ENCODE measurements around the gene RAB25.

The RAB25 gene

DNA sequence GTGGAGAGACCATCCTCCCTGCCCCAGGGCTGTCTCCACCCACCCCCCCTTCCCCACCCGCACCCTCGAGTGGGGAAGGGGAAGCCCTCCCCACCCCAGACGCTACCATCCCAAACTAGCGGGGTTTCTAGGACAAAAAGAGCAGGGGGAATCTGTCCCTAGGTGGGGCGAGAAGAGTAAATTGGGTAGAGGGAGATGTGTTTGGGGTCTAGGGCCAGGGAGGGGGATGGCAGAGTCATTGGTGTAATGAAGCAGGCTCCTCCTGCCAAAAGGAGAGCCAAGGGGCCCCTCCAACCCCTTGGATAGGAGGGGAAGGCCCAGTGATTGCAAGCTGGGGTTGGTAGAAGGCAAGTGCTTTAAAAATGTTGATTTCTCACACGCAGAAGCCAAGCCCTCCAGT, 11.3 kb downstream of the RAB25 start:
- WGBS (ENCODE audit: extremely low coverage, insufficient coverage, insufficient read length): no CpG with 5 or more reads among the region's 6 CpGs
- Histone ChIP-seq H3K27me3 (ENCODE audit: insufficient read depth, low read length) (no peaks in the 10 kb centered on the region), H3K4me1 (ENCODE audit: control insufficient read depth in 1 of 2, insufficient read depth in 2 of 2, low read length in 2 of 2) (peaks cover 6 to 13% of the 10 kb centered on the region in 2 experiments)

GRCh38 chr1:156073110-156073687, 12.2 kb downstream of the RAB25 start:
- H2BK12ac ChIP-seq (ENCODE audit: low read length): no peak overlapping the region
- no peak overlapping the region for H3K4ac ChIP-seq (ENCODE audit: low read depth, low read length)
- no peak overlapping the region for H4K8ac ChIP-seq (ENCODE audit: low read depth, low read length)
- H3K18ac ChIP-seq (ENCODE audit: low read length): no peak overlapping the region
- peaks cover 2% of the 10 kb centered on the region for H3K79me2 ChIP-seq (ENCODE audit: control insufficient read depth, insufficient read depth, low read length, poor library complexity)
- no peaks in the 10 kb centered on the region for H3K79me1 ChIP-seq (ENCODE audit: low read length)
- no peak overlapping the region for H2AK5ac ChIP-seq (ENCODE audit: low read length)
- no peak overlapping the region for H2AFZ ChIP-seq (ENCODE audit: insufficient read depth, low read length, poor library complexity)
- no peak overlapping the region for H4K91ac ChIP-seq (ENCODE audit: low read depth, low read length)
- H3K4me3 ChIP-seq (ENCODE audit: low read depth, low read length): no peak overlapping the region
- WGBS (ENCODE audit: extremely low coverage, insufficient coverage, insufficient read length): no CpG with 5 or more reads among the region's 1 CpG
- H3K14ac ChIP-seq (ENCODE audit: low read length): no peak overlapping the region
- no peak overlapping the region for H2BK120ac ChIP-seq (ENCODE audit: insufficient read depth, low read length, poor library complexity)
- no peak overlapping the region for H3K23ac ChIP-seq (ENCODE audit: low read length)
- H3K36me3 ChIP-seq (ENCODE audit: control insufficient read depth in 1 of 2, insufficient read depth in 2 of 2, low read length in 2 of 2): peaks cover 53 to 61% of the 10 kb centered on the region in 2 experiments
- H3K27ac ChIP-seq (ENCODE audit: low read depth, low read length): no peak overlapping the region
- H2BK5ac ChIP-seq (ENCODE audit: low read depth, low read length, poor library complexity): no peak overlapping the region
- H3K4me1 ChIP-seq (ENCODE audit: control insufficient read depth in 1 of 2, insufficient read depth in 2 of 2, low read length in 2 of 2): peaks cover 8 to 17% of the 10 kb centered on the region in 2 experiments
- no peak overlapping the region for H3K9ac ChIP-seq (ENCODE audit: low read length)
- no peak overlapping the region for H3K4me2 ChIP-seq (ENCODE audit: low read length)
- H4K12ac ChIP-seq (ENCODE audit: low read depth, low read length): no peak overlapping the region
- no peak for DNase-seq
- H3K27me3 ChIP-seq (ENCODE audit: insufficient read depth, low read length): no peaks in the 10 kb centered on the region
- H3K9me3 ChIP-seq (ENCODE audit: insufficient read depth, low read depth, low read length): peaks cover 6% of the 10 kb centered on the region

More for the DNA sequence above, 11.3 kb downstream of the RAB25 start:
- no peak overlapping the region for H2BK120ac ChIP-seq (ENCODE audit: insufficient read depth, low read length, poor library complexity)
- no peak overlapping the region for H2BK5ac ChIP-seq (ENCODE audit: low read depth, low read length, poor library complexity)
- H2BK12ac ChIP-seq (ENCODE audit: low read length): no peak overlapping the region
- H3K4me2 ChIP-seq (ENCODE audit: low read length): no peak overlapping the region
- peaks cover 52 to 59% of the 10 kb centered on the region in 2 experiments for H3K36me3 ChIP-seq (ENCODE audit: control insufficient read depth in 1 of 2, insufficient read depth in 2 of 2, low read length in 2 of 2)
- DNase-seq: no peak
- H4K8ac ChIP-seq (ENCODE audit: low read depth, low read length): no peak overlapping the region
- H3K79me2 ChIP-seq (ENCODE audit: control insufficient read depth, insufficient read depth, low read length, poor library complexity): no peaks in the 10 kb centered on the region
- H3K9me3 ChIP-seq (ENCODE audit: insufficient read depth, low read depth, low read length): peaks cover 3% of the 10 kb centered on the region
- H3K27ac ChIP-seq (ENCODE audit: low read depth, low read length): no peak overlapping the region
- H3K4me3 ChIP-seq (ENCODE audit: low read depth, low read length): no peak overlapping the region
- H2AK5ac ChIP-seq (ENCODE audit: low read length): no peak overlapping the region
- no peak overlapping the region for H4K12ac ChIP-seq (ENCODE audit: low read depth, low read length)
- no peak overlapping the region for H3K9ac ChIP-seq (ENCODE audit: low read length)
- no peak overlapping the region for H3K18ac ChIP-seq (ENCODE audit: low read length)
- H3K14ac ChIP-seq (ENCODE audit: low read length): no peak overlapping the region
- H3K23ac ChIP-seq (ENCODE audit: low read length): no peak overlapping the region
- H2AFZ ChIP-seq (ENCODE audit: insufficient read depth, low read length, poor library complexity): no peak overlapping the region
- no peak overlapping the region for H4K91ac ChIP-seq (ENCODE audit: low read depth, low read length)
- H3K79me1 ChIP-seq (ENCODE audit: low read length): no peaks in the 10 kb centered on the region
- no peak overlapping the region for H3K4ac ChIP-seq (ENCODE audit: low read depth, low read length)

DNA sequence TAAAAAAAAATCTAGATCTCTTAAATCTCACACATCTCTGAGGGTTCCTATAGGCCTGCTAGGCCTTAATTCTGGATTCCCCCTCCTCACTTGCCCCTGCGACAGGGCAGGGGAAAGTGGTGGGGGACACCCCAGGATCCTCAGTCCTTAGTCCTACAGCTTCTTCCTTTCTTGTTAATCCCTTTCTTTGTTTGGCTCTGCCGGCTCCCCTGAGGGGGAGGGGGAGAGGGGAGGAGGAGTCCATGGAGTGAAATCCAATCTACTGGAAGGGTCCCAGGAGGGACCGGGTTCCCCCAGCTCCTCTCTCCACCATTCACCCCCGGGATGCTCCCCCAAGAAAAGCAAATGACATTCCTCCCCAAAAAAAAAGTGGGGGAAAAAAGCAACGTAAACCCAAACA, 12.8 kb downstream of the RAB25 start:
- Histone ChIP-seq H4K8ac (ENCODE audit: low read depth, low read length) (no peak overlapping the region), H2BK12ac (ENCODE audit: low read length) (no peak overlapping the region), H3K4me3 (ENCODE audit: low read depth, low read length) (no peak overlapping the region), H2BK5ac (ENCODE audit: low read depth, low read length, poor library complexity) (no peak overlapping the region), H3K14ac (ENCODE audit: low read length) (no peak overlapping the region), H2AFZ (ENCODE audit: insufficient read depth, low read length, poor library complexity) (no peak overlapping the region), H3K4ac (ENCODE audit: low read depth, low read length) (no peak overlapping the region), H3K9me3 (ENCODE audit: insufficient read depth, low read depth, low read length) (peaks cover 6% of the 10 kb centered on the region), H3K36me3 (ENCODE audit: control insufficient read depth in 1 of 2, insufficient read depth in 2 of 2, low read length in 2 of 2) (peaks cover 50 to 62% of the 10 kb centered on the region in 2 experiments), H3K18ac (ENCODE audit: low read length) (no peak overlapping the region), H4K91ac (ENCODE audit: low read depth, low read length) (no peak overlapping the region), H3K4me2 (ENCODE audit: low read length) (no peak overlapping the region), H3K27me3 (ENCODE audit: insufficient read depth, low read length) (no peaks in the 10 kb centered on the region), H4K12ac (ENCODE audit: low read depth, low read length) (no peak overlapping the region), H2BK120ac (ENCODE audit: insufficient read depth, low read length, poor library complexity) (no peak overlapping the region), H2AK5ac (ENCODE audit: low read length) (no peak overlapping the region), H3K4me1 (ENCODE audit: control insufficient read depth in 1 of 2, insufficient read depth in 2 of 2, low read length in 2 of 2) (peaks cover 8 to 17% of the 10 kb centered on the region in 2 experiments), H3K9ac (ENCODE audit: low read length) (no peak overlapping the region), H3K79me1 (ENCODE audit: low read length) (no peaks in the 10 kb centered on the region), H3K79me2 (ENCODE audit: control insufficient read depth, insufficient read depth, low read length, poor library complexity) (peaks cover 6% of the 10 kb centered on the region), H3K23ac (ENCODE audit: low read length) (no peak overlapping the region), H3K27ac (ENCODE audit: low read depth, low read length) (no peak overlapping the region)
- WGBS (ENCODE audit: extremely low coverage, insufficient coverage, insufficient read length): no CpG with 5 or more reads among the region's 5 CpGs
- no peak for DNase-seq

- Histone ChIP-seq H4K8ac (ENCODE audit: low read depth, low read length) (no peak overlapping the region), H3K36me3 (ENCODE audit: control insufficient read depth in 1 of 2, insufficient read depth in 2 of 2, low read length in 2 of 2) (peaks cover 49 to 65% of the 10 kb centered on the region in 2 experiments), H3K9ac (ENCODE audit: low read length) (no peak overlapping the region), H3K79me2 (ENCODE audit: control insufficient read depth, insufficient read depth, low read length, poor library complexity) (peaks cover 10% of the 10 kb centered on the region), H3K4ac (ENCODE audit: low read depth, low read length) (no peak overlapping the region), H3K23ac (ENCODE audit: low read length) (no peak overlapping the region), H2BK120ac (ENCODE audit: insufficient read depth, low read length, poor library complexity) (no peak overlapping the region), H2BK5ac (ENCODE audit: low read depth, low read length, poor library complexity) (no peak overlapping the region), H3K4me1 (ENCODE audit: control insufficient read depth in 1 of 2, insufficient read depth in 2 of 2, low read length in 2 of 2) (peaks cover 12 to 23% of the 10 kb centered on the region in 2 experiments), H3K4me2 (ENCODE audit: low read length) (no peak overlapping the region), H3K27ac (ENCODE audit: low read depth, low read length) (no peak overlapping the region), H3K18ac (ENCODE audit: low read length) (no peak overlapping the region), H4K91ac (ENCODE audit: low read depth, low read length) (no peak overlapping the region), H3K4me3 (ENCODE audit: low read depth, low read length) (no peak overlapping the region), H3K14ac (ENCODE audit: low read length) (no peak overlapping the region), H2AFZ (ENCODE audit: insufficient read depth, low read length, poor library complexity) (no peak overlapping the region), H3K27me3 (ENCODE audit: insufficient read depth, low read length) (no peaks in the 10 kb centered on the region), H4K12ac (ENCODE audit: low read depth, low read length) (no peak overlapping the region), H2AK5ac (ENCODE audit: low read length) (no peak overlapping the region), H3K9me3 (ENCODE audit: insufficient read depth, low read depth, low read length) (peaks cover 6% of the 10 kb centered on the region), H3K79me1 (ENCODE audit: low read length) (no peaks in the 10 kb centered on the region), H2BK12ac (ENCODE audit: low read length) (no peak overlapping the region)
- no CpG with 5 or more reads among the region's 8 CpGs for WGBS (ENCODE audit: extremely low coverage, insufficient coverage, insufficient read length)
- DNase-seq: no peak
Measured at GRCh38 chr1:156074661-156075060, 13.7 kb downstream of the RAB25 start.

All from trophoblast cell (in vitro differentiated cells and primary cell).